Adrenal gland (tissue), 5 donors: ENCODE results near the gene TSPAN18.

Experiments
- CTCF ChIP-seq, 6 experiments: fragments of 450-650 bp in 4 of 6; fragments of 200-600 bp in 2 of 6; sonication (generic) in 1 of 6; IDR thresholded peaks; 1 replicate in 5 of 6; 2 replicates in 1 of 6; pipeline versions ENCODE4 v1.5.1 to v1.8.0; 2016 to 2021; ENCODE audit warnings: antibody characterized with exemption in 6 of 6, mild to moderate bottlenecking in 2 of 6, moderate library complexity in 1 of 6
- POLR2A ChIP-seq, 2 donors: fragments of 450-650 bp; IDR thresholded peaks; one replicate each; pipeline ENCODE4 v1.6.1; 2017; ENCODE audit warnings: antibody characterized with exemption in 2 of 2, mild to moderate bottlenecking in 2 of 2, moderate library complexity in 1 of 2
- donor health status: DM: no; HTN: no; CAD: no.

DNA sequence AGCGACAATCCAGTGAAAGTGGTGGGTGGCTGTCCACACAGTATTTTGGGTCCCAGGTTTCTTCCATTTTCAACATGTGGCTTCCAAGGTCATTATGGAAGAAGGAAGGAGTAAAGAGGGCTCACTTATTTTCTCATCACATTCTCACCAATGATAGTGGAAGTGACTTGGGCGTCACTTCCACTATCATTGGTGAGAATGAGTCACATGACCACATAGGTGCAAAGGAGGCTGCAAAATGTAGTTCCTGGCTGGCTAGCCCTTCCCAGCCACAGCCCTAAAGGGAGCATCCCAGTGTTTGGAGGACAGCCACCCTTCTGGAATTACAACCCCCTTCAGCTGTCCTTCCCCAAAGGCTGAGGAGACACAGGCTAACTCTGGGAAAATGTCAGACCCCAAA, 95.6 kb downstream of the TSPAN18 start:
- TF ChIP-seq CTCF (IDR thresholded peaks at IDR 0.05) (no peak), POLR2A (IDR thresholded peaks at IDR 0.05) (no peak)
